ENCODE results near the gene ZFYVE1.

The ZFYVE1 gene

GRCh38 chr14:73000073-73000472 lies 26.8 kb downstream of the ZFYVE1 start:
- Histone ChIP-seq H3K27ac (ENCODE audit: low read length) (no peak overlapping the region), H3K4me1 (ENCODE audit: insufficient read depth, low read length) (peaks cover 6% of the 10 kb centered on the region; the same call in 1 of the 2 replicates), H3K36me3 (ENCODE audit: insufficient read depth, low read depth, low read length) (peaks cover 22% of the 10 kb centered on the region), H3K4me3 (ENCODE audit: low read length) (no peak overlapping the region), H3K9me3 (ENCODE audit: insufficient read depth, low read depth, low read length) (no peaks in the 10 kb centered on the region), H3K27me3 (ENCODE audit: insufficient read depth, low read length) (no peaks in the 10 kb centered on the region), H3K9ac (ENCODE audit: low read depth, low read length) (no peak overlapping the region)

DNA sequence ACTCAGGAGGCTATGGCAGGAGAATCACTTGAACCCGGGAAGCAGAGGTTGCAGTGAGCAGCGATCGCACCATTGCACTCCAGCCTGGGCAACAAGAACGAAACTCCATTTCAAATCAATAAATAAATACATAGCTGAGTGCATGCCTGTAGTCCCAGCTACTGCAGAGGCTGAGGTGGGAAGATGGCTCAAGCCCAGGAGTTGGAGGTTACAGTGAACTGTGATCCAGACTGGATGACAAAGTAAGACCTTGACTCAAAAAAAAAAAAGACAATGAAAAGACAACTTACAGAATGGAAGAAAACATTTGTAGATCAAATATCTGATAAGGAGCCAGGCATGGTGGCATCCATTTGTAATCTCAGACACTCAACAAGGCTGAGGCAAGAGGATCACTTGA lies 27.6 kb downstream of the ZFYVE1 start:
- H3K27ac ChIP-seq (ENCODE audit: low read length): no peak overlapping the region
- H3K9ac ChIP-seq (ENCODE audit: low read depth, low read length): no peak overlapping the region
- no peaks in the 10 kb centered on the region for H3K9me3 ChIP-seq (ENCODE audit: insufficient read depth, low read depth, low read length)
- no peaks in the 10 kb centered on the region for H3K27me3 ChIP-seq (ENCODE audit: insufficient read depth, low read length)
- H3K36me3 ChIP-seq (ENCODE audit: insufficient read depth, low read depth, low read length): peaks cover 22% of the 10 kb centered on the region
- peaks cover 6% of the 10 kb centered on the region; the same call in 1 of the 2 replicates for H3K4me1 ChIP-seq (ENCODE audit: insufficient read depth, low read length)
- H3K4me3 ChIP-seq (ENCODE audit: low read length): no peak overlapping the region

DNA sequence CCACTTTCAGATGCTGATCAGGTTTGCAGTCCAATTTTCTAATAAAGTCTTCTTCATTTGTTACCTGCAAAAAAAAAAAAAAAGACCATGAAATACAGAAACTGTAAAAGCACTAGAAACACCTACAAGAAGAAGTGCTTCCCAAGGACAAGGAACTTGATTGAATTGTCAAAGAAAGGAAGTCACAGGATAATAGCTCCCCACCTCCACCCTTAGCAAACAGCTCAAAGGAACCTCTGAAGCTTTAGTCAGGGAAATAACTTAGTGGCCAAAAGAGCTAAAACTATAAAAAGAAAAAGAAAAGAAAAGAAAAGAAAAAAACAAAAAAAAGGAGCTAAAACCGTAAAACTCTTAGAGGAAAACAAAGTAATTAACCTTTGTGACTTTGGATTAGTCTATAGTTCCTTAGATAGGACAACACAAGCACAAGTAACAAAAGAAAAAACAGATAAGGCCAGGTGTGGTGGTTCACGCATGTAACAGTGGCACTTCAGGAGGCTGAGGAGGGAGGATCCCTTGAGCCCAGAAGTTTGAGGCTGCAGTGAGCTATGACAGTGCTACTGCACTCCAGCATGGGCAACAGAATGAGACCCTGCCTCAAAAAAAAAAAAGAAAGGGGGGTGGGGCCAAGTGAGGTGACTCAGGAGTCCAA lies 28.5 kb downstream of the ZFYVE1 start:
- Histone ChIP-seq H3K9ac (ENCODE audit: low read depth, low read length) (no peak overlapping the region), H3K9me3 (ENCODE audit: insufficient read depth, low read depth, low read length) (no peaks in the 10 kb centered on the region), H3K4me1 (ENCODE audit: insufficient read depth, low read length) (peaks cover 6% of the 10 kb centered on the region; the same call in 1 of the 2 replicates), H3K27ac (ENCODE audit: low read length) (no peak overlapping the region), H3K36me3 (ENCODE audit: insufficient read depth, low read depth, low read length) (peaks cover 22% of the 10 kb centered on the region), H3K4me3 (ENCODE audit: low read length) (no peak overlapping the region), H3K27me3 (ENCODE audit: insufficient read depth, low read length) (no peaks in the 10 kb centered on the region)

- Histone ChIP-seq H3K36me3 (ENCODE audit: insufficient read depth, low read depth, low read length) (peaks cover 32% of the 10 kb centered on the region), H3K27ac (ENCODE audit: low read length) (no peak overlapping the region), H3K9me3 (ENCODE audit: insufficient read depth, low read depth, low read length) (no peaks in the 10 kb centered on the region), H3K9ac (ENCODE audit: low read depth, low read length) (no peak overlapping the region), H3K4me3 (ENCODE audit: low read length) (no peak overlapping the region), H3K4me1 (ENCODE audit: insufficient read depth, low read length) (peaks cover 6% of the 10 kb centered on the region; the same call in 1 of the 2 replicates), H3K27me3 (ENCODE audit: insufficient read depth, low read length) (no peaks in the 10 kb centered on the region)
Measured at GRCh38 chr14:72996916-72997315, 30.0 kb downstream of the ZFYVE1 start.

- H3K9ac ChIP-seq (ENCODE audit: low read depth, low read length): no peak overlapping the region
- no peaks in the 10 kb centered on the region for H3K9me3 ChIP-seq (ENCODE audit: insufficient read depth, low read depth, low read length)
- H3K36me3 ChIP-seq (ENCODE audit: insufficient read depth, low read depth, low read length): peaks cover 10% of the 10 kb centered on the region
- H3K27me3 ChIP-seq (ENCODE audit: insufficient read depth, low read length): no peaks in the 10 kb centered on the region
- H3K27ac ChIP-seq (ENCODE audit: low read length): no peak overlapping the region
- H3K4me1 ChIP-seq (ENCODE audit: insufficient read depth, low read length): no peaks in the 10 kb centered on the region
- H3K4me3 ChIP-seq (ENCODE audit: low read length): no peak overlapping the region
Measured at GRCh38 chr14:72990171-72990570, 36.7 kb downstream of the ZFYVE1 start.

DNA sequence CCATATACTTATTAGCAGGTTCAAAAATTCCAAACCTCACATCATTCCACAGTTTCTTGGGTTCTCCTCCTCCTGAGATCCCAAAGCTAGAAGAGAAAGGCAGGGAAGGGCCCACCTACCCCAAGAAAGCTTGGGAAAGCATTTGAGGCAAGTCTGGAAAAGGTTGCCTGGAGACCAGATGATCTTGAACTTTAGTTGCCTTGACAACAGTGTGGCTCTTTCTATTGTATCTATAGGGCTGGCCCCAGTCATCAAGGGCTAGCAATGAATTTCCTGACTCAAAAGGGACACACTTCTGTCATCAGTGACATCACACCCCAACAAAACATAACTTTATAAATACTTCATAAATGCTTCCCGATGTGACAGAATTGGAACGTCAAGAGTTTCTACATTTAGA lies 40.0 kb downstream of the ZFYVE1 start:
- no peaks in the 10 kb centered on the region for H3K27me3 ChIP-seq (ENCODE audit: insufficient read depth, low read length)
- peaks cover 4% of the 10 kb centered on the region; the same call in 1 of the 2 replicates for H3K36me3 ChIP-seq (ENCODE audit: insufficient read depth, low read depth, low read length)
- no peak overlapping the region for H3K9ac ChIP-seq (ENCODE audit: low read depth, low read length)
- H3K4me1 ChIP-seq (ENCODE audit: insufficient read depth, low read length): no peaks in the 10 kb centered on the region
- no peak overlapping the region for H3K4me3 ChIP-seq (ENCODE audit: low read length)
- H3K9me3 ChIP-seq (ENCODE audit: insufficient read depth, low read depth, low read length): no peaks in the 10 kb centered on the region
- no peak overlapping the region for H3K27ac ChIP-seq (ENCODE audit: low read length)

GRCh38 chr14:72986214-72986613 lies 40.7 kb downstream of the ZFYVE1 start:
- Histone ChIP-seq H3K27ac (ENCODE audit: low read length) (no peak overlapping the region), H3K27me3 (ENCODE audit: insufficient read depth, low read length) (no peaks in the 10 kb centered on the region), H3K36me3 (ENCODE audit: insufficient read depth, low read depth, low read length) (peaks cover 4% of the 10 kb centered on the region; the same call in 1 of the 2 replicates), H3K9me3 (ENCODE audit: insufficient read depth, low read depth, low read length) (no peaks in the 10 kb centered on the region), H3K9ac (ENCODE audit: low read depth, low read length) (no peak overlapping the region), H3K4me1 (ENCODE audit: insufficient read depth, low read length) (no peaks in the 10 kb centered on the region; the same call in 1 of the 2 replicates), H3K4me3 (ENCODE audit: low read length) (no peak overlapping the region)

DNA sequence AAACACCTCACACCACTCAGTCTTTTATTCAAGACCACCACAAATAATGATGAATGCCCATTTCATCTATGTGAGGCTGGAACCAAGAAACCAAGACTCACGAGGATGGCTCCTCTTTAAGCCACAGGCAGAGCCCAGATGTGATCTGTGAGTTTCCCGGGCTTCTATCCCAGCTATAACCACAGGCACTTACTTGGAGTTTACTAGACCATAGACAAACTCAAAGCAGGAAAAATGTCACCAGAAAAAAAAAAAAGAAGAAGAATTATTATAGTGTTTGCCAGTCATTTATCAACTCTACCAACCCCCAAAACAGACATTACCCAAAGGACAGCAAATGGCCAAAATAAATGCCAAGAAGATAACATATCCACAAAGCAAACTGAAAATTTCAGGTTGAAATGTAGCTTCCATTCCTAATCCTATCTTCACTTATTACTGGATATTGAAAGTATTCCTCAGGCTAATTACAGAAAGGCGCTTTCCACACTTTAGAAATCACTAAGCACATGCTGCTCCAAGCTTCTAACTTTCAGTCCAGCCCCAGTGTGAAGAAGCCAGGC lies 44.7 kb downstream of the ZFYVE1 start:
- peaks cover 10% of the 10 kb centered on the region; the same call in 1 of the 2 replicates for H3K36me3 ChIP-seq (ENCODE audit: insufficient read depth, low read depth, low read length)
- H3K4me1 ChIP-seq (ENCODE audit: insufficient read depth, low read length): peaks cover 2% of the 10 kb centered on the region; the same call in 1 of the 2 replicates

DNA sequence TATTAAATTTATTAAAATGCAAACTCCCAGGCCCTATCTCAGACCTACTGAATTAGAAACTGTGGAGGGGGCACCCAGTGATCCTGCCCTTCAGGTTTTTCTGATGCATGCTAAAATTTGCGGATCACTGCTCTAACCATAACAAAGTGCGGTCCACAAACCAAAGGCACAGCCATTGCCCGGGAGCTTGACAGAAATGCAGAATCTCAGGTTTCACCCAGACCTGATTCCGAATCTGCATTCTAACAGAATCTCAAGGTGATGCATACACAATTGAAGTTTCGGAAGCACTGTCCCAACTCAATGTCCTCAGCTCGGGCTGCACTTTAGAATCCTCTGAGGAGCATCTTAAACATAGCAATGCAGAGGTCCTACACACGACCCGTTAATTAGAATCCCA lies 46.0 kb downstream of the ZFYVE1 start:
- H3K4me3 ChIP-seq (ENCODE audit: low read length): no peak overlapping the region
- H3K36me3 ChIP-seq (ENCODE audit: insufficient read depth, low read depth, low read length): peaks cover 19% of the 10 kb centered on the region
- H3K9ac ChIP-seq (ENCODE audit: low read depth, low read length): no peak overlapping the region
- peaks cover 2% of the 10 kb centered on the region; the same call in 1 of the 2 replicates for H3K4me1 ChIP-seq (ENCODE audit: insufficient read depth, low read length)
- H3K27me3 ChIP-seq (ENCODE audit: insufficient read depth, low read length): no peaks in the 10 kb centered on the region
- H3K9me3 ChIP-seq (ENCODE audit: insufficient read depth, low read depth, low read length): no peaks in the 10 kb centered on the region
- H3K27ac ChIP-seq (ENCODE audit: low read length): no peak overlapping the region

More for the DNA sequence above, 44.7 kb downstream of the ZFYVE1 start:
- H3K27ac ChIP-seq (ENCODE audit: low read length): no peak overlapping the region
- H3K9me3 ChIP-seq (ENCODE audit: insufficient read depth, low read depth, low read length): no peaks in the 10 kb centered on the region
- no peak overlapping the region for H3K4me3 ChIP-seq (ENCODE audit: low read length)
- H3K9ac ChIP-seq (ENCODE audit: low read depth, low read length): no peak overlapping the region
- H3K27me3 ChIP-seq (ENCODE audit: insufficient read depth, low read length): no peaks in the 10 kb centered on the region

DNA sequence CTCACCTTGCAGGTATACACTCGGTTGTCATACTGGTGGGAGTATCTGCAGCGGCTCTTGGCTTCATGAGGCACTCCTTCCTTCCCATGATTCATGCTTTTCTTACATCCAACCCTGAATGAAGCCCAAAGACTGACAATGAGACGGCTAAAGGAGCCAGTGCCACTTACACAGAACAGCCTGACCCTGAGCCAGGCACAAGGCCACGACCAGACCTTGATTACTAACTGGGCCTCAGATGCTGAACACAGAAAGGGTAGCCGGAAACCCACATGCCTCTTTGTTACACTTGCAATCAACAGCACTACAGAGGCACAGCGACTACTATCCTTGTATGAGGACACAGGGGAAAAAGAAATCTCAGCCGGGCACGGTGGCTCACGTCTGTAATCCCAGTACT lies 48.0 kb downstream of the ZFYVE1 start:
- Histone ChIP-seq H3K27ac (ENCODE audit: low read length) (no peak overlapping the region), H3K9ac (ENCODE audit: low read depth, low read length) (no peak overlapping the region), H3K36me3 (ENCODE audit: insufficient read depth, low read depth, low read length) (peaks cover 38% of the 10 kb centered on the region), H3K4me1 (ENCODE audit: insufficient read depth, low read length) (peaks cover 2% of the 10 kb centered on the region; the same call in 1 of the 2 replicates), H3K27me3 (ENCODE audit: insufficient read depth, low read length) (no peaks in the 10 kb centered on the region), H3K4me3 (ENCODE audit: low read length) (no peak overlapping the region), H3K9me3 (ENCODE audit: insufficient read depth, low read depth, low read length) (no peaks in the 10 kb centered on the region)

- Histone ChIP-seq H3K27ac (ENCODE audit: low read length) (no peak overlapping the region), H3K27me3 (ENCODE audit: insufficient read depth, low read length) (no peaks in the 10 kb centered on the region), H3K9ac (ENCODE audit: low read depth, low read length) (no peak overlapping the region), H3K36me3 (ENCODE audit: insufficient read depth, low read depth, low read length) (peaks cover 46% of the 10 kb centered on the region), H3K4me1 (ENCODE audit: insufficient read depth, low read length) (peaks cover 2% of the 10 kb centered on the region; the same call in 1 of the 2 replicates), H3K9me3 (ENCODE audit: insufficient read depth, low read depth, low read length) (no peaks in the 10 kb centered on the region), H3K4me3 (ENCODE audit: low read length) (no peak overlapping the region)
Measured at GRCh38 chr14:72975770-72976169, 51.1 kb downstream of the ZFYVE1 start.

- Histone ChIP-seq H3K27me3 (ENCODE audit: insufficient read depth, low read length) (no peaks in the 10 kb centered on the region), H3K9me3 (ENCODE audit: insufficient read depth, low read depth, low read length) (no peaks in the 10 kb centered on the region), H3K4me3 (ENCODE audit: low read length) (no peak overlapping the region), H3K4me1 (ENCODE audit: insufficient read depth, low read length) (peaks cover under 1% of the 10 kb centered on the region; the same call in 1 of the 2 replicates), H3K27ac (ENCODE audit: low read length) (no peak overlapping the region), H3K36me3 (ENCODE audit: insufficient read depth, low read depth, low read length) (peaks cover 49% of the 10 kb centered on the region), H3K9ac (ENCODE audit: low read depth, low read length) (no peak overlapping the region)
Measured at GRCh38 chr14:72974661-72975060, 52.2 kb downstream of the ZFYVE1 start.
